MV-4-11 (cell line): ENCODE data around the gene MYO1A.

Source experiments
- DNase-seq: peaks from one replicate; lab custom pipeline; 2025; lab: John Stamatoyannopoulos, UW

MYO1A gene

GRCh38 chr12:57012600-57013465 is 37.1 kb downstream of the MYO1A start:
- no peak for DNase-seq

- DNase-seq: no peak
Measured at GRCh38 chr12:57011438-57012424, 38.2 kb downstream of the MYO1A start.

GRCh38 chr12:57010627-57011247 is 39.2 kb downstream of the MYO1A start:
- no peak for DNase-seq

- DNase-seq: no peak
Measured at GRCh38 chr12:57009949-57010626, 39.8 kb downstream of the MYO1A start.

GRCh38 chr12:57008178-57008577 is 41.8 kb downstream of the MYO1A start:
- DNase-seq: peak; percentile 70

GRCh38 chr12:57006809-57007475 is 43.0 kb downstream of the MYO1A start:
- DNase-seq: no peak

- peak; percentile 28 for DNase-seq
Measured at GRCh38 chr12:57005980-57006808, 43.7 kb downstream of the MYO1A start, which contains the start of gene ZBTB39. ZBTB39 (minus strand) TSS chr12:57006546; CDS start chr12:57004917, 1,629 bp downstream.

GRCh38 chr12:57004651-57005050 is 45.3 kb downstream of the MYO1A start:
- no peak for DNase-seq

- no peak for DNase-seq
Measured at GRCh38 chr12:57003395-57003794, 46.5 kb downstream of the MYO1A start.

GRCh38 chr12:57001448-57001906 is 48.5 kb downstream of the MYO1A start:
- peak; percentile 31 for DNase-seq

- no peak for DNase-seq
Measured at GRCh38 chr12:57000393-57000792, 49.5 kb downstream of the MYO1A start.

GRCh38 chr12:56999456-56999855 is 50.5 kb downstream of the MYO1A start:
- DNase-seq: no peak

GRCh38 chr12:56998981-56999380 is 50.9 kb downstream of the MYO1A start:
- peak; percentile 54 for DNase-seq

- DNase-seq: no peak
Measured at GRCh38 chr12:56998316-56998715, 51.6 kb downstream of the MYO1A start.

GRCh38 chr12:56996793-56997545 is 53.0 kb downstream of the MYO1A start:
- no peak for DNase-seq

- DNase-seq: no peak
Measured at GRCh38 chr12:56995930-56996496, 53.9 kb downstream of the MYO1A start.

GRCh38 chr12:56995201-56995929 is 54.6 kb downstream of the MYO1A start:
- DNase-seq: no peak

GRCh38 chr12:56994231-56994746 is 55.6 kb downstream of the MYO1A start:
- DNase-seq: no peak
